Fibroblast of villous mesenchyme (primary cell): ENCODE measurements around the gene POMC. TPM values are rescaled to one million over a fixed set of nuclear protein-coding genes. Genes with fewer than 3 reads are reported as not detected.
"Not testable (repeated sequence)": the region's sequence is repeated elsewhere in the genome, so short reads cannot be mapped to it uniquely, and the experiment has no call there.

Experiments
- DNase-seq: peaks from one replicate; pipeline ENCODE4 v3.0.0-alpha.2; 2010; ENCODE audit warnings: low read depth
- H3K4me3 ChIP-seq: 2 replicates; pipeline ENCODE4 v1.5.1; 2011; ENCODE audit warnings: low read depth, mild to moderate bottlenecking, low read length
- CTCF ChIP-seq: IDR thresholded peaks from 2 replicates; pipeline ENCODE4 v1.5.1; 2012; ENCODE audit warnings: low read depth, mild to moderate bottlenecking, low read length; ENCODE audit not compliant: insufficient read depth
- total RNA-seq: library from RNA; depleted of rRNA; stranded (reverse); fragments of >200 nt; gene quantifications from 2 replicates; pipeline ENCODE4 v1.2.3, GENCODE V29; 2012

POMC gene
- total RNA-seq, 1 donor: not detected

- H3K4me3 ChIP-seq: no peak overlapping the region
- TF ChIP-seq CTCF: no peak
- no peak for DNase-seq
These were observed 2.5 kb upstream of the POMC start for GRCh38 chr2:25170888-25171287.

- H3K4me3 ChIP-seq: no peak overlapping the region
- DNase-seq: no peak
- TF ChIP-seq CTCF: no peak
These were observed 692 bp upstream of the POMC start for GRCh38 chr2:25169073-25169470.

GRCh38 chr2:25165992-25166875 is 2.1 kb downstream of the POMC start:
- no peak overlapping the region for H3K4me3 ChIP-seq
- no peak for TF ChIP-seq CTCF
- no peak for DNase-seq

GRCh38 chr2:25164561-25164960 is 3.8 kb downstream of the POMC start:
- H3K4me3 ChIP-seq: no peak overlapping the region
- no peak for DNase-seq
- no peak for TF ChIP-seq CTCF

- not testable (repeated sequence) for DNase-seq, H3K4me3 ChIP-seq
These were observed 6.3 kb downstream of the POMC start for GRCh38 chr2:25162061-25162460.

GRCh38 chr2:25161055-25161781 is 7.2 kb downstream of the POMC start:
- no peak for DNase-seq
- no peak overlapping the region for H3K4me3 ChIP-seq
- TF ChIP-seq CTCF: no peak

- H3K4me3 ChIP-seq: no peak overlapping the region
- TF ChIP-seq CTCF: no peak
These were observed 8.0 kb downstream of the POMC start for GRCh38 chr2:25160376-25160775.

More at GRCh38 chr2:25160376-25160775, 8.0 kb downstream of the POMC start:
- no peak for DNase-seq
